SK-N-SH treated with all-trans-retinoic acid at 6 μM for 48 hours (cell line): ENCODE results near the gene MEF2C.

Experiments used
- BACH2 ChIP-seq: fragments of 250-450 bp; sonication (Bioruptor Pico); IDR thresholded peaks from 2 replicates; pipeline ENCODE4 v1.9.0; 2021; ENCODE audit warnings: mild to moderate bottlenecking, borderline replicate concordance
- CSDC2 ChIP-seq: fragments of 250-450 bp; sonication (Bioruptor Pico); IDR thresholded peaks from 2 replicates; pipeline ENCODE4 v1.5.0; 2020; ENCODE audit warnings: mild to moderate bottlenecking, moderate library complexity
- PPARA ChIP-seq: fragments of 250-450 bp; sonication (Bioruptor Pico); IDR thresholded peaks from 2 replicates; pipeline ENCODE4 v1.5.0; 2020; ENCODE audit warnings: mild to moderate bottlenecking, borderline replicate concordance
- RARB ChIP-seq: fragments of 250-450 bp; sonication (Bioruptor Pico); IDR thresholded peaks from 2 replicates; pipeline ENCODE4 v1.8.0; 2021; ENCODE audit warnings: mild to moderate bottlenecking, moderate library complexity
- ZC3H10 ChIP-seq: fragments of 250-450 bp; sonication (Bioruptor Pico); IDR thresholded peaks from 2 replicates; pipeline ENCODE4 v1.5.1; 2021; ENCODE audit warnings: mild to moderate bottlenecking, moderate library complexity
- ZFP3 ChIP-seq: fragments of 250-450 bp; sonication (Bioruptor Pico); IDR thresholded peaks from 2 replicates; pipeline ENCODE4 v1.5.0; 2020; ENCODE audit warnings: mild to moderate bottlenecking, moderate library complexity
- ZFP30 ChIP-seq: fragments of 450-650 bp; formaldehyde crosslinking; IDR thresholded peaks from 2 replicates; pipeline ENCODE4 v1.5.0; 2022; ENCODE audit warnings: mild to moderate bottlenecking, moderate library complexity
- TF ChIP-seq, protein P1 (sequence below): fragments of 250-450 bp; sonication (Bioruptor Pico); IDR thresholded peaks from 2 replicates; pipeline ENCODE4 v1.8.0; 2020; ENCODE audit warnings: mild to moderate bottlenecking, moderate library complexity, borderline replicate concordance
- TF ChIP-seq, protein P2 (sequence below): fragments of 250-450 bp; sonication (Bioruptor Pico); IDR thresholded peaks from 2 replicates; pipeline ENCODE4 v1.8.0; 2021; ENCODE audit warnings: low read depth, mild to moderate bottlenecking, moderate library complexity, borderline replicate concordance
- TF ChIP-seq, protein P3 (sequence below): fragments of 250-450 bp; sonication (Bioruptor Pico); IDR thresholded peaks from 2 replicates; pipeline ENCODE4 v1.5.1; 2020; ENCODE audit warnings: low read depth, mild to moderate bottlenecking, moderate library complexity
- TF ChIP-seq, protein P4 (sequence below): fragments of 250-450 bp; sonication (Bioruptor Pico); IDR thresholded peaks from 2 replicates; pipeline ENCODE4 v1.5.0; 2020; ENCODE audit warnings: mild to moderate bottlenecking, moderate library complexity

DNA sequence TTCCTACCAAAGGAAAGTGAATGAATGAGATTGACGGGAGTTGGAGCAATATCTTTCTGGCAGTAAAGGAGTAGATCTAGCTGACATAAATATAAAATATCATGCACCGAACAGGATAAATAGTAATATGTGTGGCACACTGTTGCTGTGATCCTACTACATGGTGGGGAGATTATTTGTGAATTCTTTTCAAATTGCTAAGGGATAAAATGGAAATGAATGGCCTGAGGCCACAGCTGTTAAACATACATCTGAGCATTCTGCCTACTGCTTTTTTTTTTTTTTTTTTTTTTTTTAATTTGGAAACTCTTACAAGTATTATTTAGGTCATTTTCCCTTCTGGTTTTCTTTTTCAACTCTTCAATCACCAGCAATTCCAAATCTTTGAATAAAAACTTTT lies 66.8 kb downstream of the MEF2C start:
- TF ChIP-seq, protein P1, sequence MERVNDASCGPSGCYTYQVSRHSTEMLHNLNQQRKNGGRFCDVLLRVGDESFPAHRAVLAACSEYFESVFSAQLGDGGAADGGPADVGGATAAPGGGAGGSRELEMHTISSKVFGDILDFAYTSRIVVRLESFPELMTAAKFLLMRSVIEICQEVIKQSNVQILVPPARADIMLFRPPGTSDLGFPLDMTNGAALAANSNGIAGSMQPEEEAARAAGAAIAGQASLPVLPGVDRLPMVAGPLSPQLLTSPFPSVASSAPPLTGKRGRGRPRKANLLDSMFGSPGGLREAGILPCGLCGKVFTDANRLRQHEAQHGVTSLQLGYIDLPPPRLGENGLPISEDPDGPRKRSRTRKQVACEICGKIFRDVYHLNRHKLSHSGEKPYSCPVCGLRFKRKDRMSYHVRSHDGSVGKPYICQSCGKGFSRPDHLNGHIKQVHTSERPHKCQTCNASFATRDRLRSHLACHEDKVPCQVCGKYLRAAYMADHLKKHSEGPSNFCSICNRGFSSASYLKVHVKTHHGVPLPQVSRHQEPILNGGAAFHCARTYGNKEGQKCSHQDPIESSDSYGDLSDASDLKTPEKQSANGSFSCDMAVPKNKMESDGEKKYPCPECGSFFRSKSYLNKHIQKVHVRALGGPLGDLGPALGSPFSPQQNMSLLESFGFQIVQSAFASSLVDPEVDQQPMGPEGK (CRISPR knock-in tag) = no peak
- no peak for TF ChIP-seq CSDC2 (CRISPR knock-in tag)
- no peak for TF ChIP-seq PPARA (CRISPR knock-in tag)
- no peak for TF ChIP-seq ZC3H10 (CRISPR knock-in tag)
- TF ChIP-seq ZFP3 (CRISPR knock-in tag) = no peak
- TF ChIP-seq, protein P2, sequence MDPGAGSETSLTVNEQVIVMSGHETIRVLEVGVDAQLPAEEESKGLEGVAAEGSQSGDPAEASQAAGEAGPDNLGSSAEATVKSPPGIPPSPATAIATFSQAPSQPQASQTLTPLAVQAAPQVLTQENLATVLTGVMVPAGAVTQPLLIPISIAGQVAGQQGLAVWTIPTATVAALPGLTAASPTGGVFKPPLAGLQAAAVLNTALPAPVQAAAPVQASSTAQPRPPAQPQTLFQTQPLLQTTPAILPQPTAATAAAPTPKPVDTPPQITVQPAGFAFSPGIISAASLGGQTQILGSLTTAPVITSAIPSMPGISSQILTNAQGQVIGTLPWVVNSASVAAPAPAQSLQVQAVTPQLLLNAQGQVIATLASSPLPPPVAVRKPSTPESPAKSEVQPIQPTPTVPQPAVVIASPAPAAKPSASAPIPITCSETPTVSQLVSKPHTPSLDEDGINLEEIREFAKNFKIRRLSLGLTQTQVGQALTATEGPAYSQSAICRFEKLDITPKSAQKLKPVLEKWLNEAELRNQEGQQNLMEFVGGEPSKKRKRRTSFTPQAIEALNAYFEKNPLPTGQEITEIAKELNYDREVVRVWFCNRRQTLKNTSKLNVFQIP (CRISPR knock-in tag) = no peak
- TF ChIP-seq BACH2 (CRISPR knock-in tag) = no peak
- TF ChIP-seq, protein P3, sequence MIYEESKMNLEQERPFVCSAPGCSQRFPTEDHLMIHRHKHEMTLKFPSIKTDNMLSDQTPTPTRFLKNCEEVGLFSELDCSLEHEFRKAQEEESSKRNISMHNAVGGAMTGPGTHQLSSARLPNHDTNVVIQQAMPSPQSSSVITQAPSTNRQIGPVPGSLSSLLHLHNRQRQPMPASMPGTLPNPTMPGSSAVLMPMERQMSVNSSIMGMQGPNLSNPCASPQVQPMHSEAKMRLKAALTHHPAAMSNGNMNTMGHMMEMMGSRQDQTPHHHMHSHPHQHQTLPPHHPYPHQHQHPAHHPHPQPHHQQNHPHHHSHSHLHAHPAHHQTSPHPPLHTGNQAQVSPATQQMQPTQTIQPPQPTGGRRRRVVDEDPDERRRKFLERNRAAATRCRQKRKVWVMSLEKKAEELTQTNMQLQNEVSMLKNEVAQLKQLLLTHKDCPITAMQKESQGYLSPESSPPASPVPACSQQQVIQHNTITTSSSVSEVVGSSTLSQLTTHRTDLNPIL (CRISPR knock-in tag) = no peak
- TF ChIP-seq RARB (CRISPR knock-in tag) = no peak
- TF ChIP-seq, protein P4, sequence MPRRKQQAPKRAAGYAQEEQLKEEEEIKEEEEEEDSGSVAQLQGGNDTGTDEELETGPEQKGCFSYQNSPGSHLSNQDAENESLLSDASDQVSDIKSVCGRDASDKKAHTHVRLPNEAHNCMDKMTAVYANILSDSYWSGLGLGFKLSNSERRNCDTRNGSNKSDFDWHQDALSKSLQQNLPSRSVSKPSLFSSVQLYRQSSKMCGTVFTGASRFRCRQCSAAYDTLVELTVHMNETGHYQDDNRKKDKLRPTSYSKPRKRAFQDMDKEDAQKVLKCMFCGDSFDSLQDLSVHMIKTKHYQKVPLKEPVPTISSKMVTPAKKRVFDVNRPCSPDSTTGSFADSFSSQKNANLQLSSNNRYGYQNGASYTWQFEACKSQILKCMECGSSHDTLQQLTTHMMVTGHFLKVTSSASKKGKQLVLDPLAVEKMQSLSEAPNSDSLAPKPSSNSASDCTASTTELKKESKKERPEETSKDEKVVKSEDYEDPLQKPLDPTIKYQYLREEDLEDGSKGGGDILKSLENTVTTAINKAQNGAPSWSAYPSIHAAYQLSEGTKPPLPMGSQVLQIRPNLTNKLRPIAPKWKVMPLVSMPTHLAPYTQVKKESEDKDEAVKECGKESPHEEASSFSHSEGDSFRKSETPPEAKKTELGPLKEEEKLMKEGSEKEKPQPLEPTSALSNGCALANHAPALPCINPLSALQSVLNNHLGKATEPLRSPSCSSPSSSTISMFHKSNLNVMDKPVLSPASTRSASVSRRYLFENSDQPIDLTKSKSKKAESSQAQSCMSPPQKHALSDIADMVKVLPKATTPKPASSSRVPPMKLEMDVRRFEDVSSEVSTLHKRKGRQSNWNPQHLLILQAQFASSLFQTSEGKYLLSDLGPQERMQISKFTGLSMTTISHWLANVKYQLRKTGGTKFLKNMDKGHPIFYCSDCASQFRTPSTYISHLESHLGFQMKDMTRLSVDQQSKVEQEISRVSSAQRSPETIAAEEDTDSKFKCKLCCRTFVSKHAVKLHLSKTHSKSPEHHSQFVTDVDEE (CRISPR knock-in tag) = no peak
- TF ChIP-seq ZFP30 (CRISPR knock-in tag) = no peak
